T-helper 2 cell treated with Interferon-gamma antibody and Interleukin-4, amounts not matched to agents 100 ng/mL and 5 ng/mL, for 36 hours (primary cell): ENCODE data around the gene KDM4B. TPM values are rescaled to one million over a fixed set of nuclear protein-coding genes. Genes with fewer than 3 reads are reported as not detected.

Source experiments
- intact Hi-C: fragments of 100-400 bp; cut with micrococcal nuclease; formaldehyde crosslinking; loops from one replicate; pipeline ENCODE4 v1.15.1; 2023
- total RNA-seq: library from RNA; stranded (reverse); gene quantifications from 2 replicates; pipeline ENCODE4 v1.2.3, GENCODE V29; 2022

KDM4B gene
- total RNA-seq, 1 donor from 2014 or later: 35.0 TPM

DNA sequence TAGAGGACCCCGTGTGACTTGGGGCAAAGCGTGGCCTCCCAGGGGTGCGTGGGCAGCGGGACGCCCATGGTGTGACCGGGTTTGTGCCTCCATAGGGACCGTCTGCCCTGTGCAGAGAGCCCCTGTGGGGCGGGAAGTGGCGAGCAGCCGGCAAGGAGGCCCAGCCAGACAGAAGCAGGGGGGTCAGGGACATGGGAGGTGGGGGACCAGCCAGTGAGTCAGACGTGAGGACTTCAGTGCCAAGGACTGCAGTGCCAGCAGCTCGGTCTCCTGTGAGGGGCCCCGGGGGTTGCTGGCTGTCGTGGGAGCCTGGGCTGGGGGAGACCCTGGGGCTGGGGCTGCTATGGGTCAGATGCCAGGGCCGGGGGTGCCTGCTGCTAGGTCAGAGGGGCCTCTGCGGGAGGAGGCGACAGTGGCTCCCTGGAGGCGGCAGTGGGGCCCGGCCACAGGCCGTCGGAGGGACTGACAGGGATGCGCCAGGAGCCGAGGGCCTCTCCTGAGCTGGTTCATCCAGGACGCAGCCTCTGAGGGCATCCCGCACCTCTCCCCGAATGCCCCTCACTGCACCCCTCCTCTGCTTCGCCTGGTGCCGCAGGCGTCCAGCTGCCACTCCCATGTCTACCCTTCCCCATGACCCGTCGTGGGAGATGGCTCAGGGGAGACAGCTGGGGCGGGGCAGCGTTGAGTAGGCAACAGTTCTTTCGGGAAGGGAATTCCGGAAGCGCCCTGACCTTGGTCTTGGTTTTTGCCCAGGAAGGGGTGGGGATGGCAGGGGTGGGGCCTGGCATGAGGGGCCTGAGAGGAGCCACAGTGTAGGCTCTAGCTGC, 80.0 kb downstream of the KDM4B start:
- intact Hi-C loops: loop anchor here (5.0 kb wide), 1 partner anchor 103 kb away; no protein-coding TSS in a partner anchor

DNA sequence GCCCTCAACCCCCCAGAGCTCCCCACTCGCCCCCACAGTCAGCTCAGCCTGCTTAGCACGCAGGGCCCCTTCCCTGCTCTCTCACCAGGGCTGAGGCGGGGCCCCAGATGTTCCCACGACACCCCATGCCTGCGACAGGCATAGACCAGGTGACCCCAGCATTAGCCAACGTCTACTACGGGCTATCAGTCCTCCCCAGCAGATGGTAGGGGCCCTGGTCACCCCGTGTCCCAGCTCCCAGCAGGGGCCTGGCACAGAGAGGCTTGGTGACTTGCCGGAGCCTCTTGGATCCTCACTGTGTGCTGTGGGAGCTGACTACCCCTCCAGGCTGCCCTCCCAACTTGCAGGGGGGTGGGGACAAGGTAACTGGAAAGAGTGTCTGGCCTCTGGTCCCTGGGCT, 80.6 kb downstream of the KDM4B start:
- intact Hi-C loops: loop anchor here (5.0 kb wide), 1 partner anchor 103 kb away; no protein-coding TSS in a partner anchor

DNA sequence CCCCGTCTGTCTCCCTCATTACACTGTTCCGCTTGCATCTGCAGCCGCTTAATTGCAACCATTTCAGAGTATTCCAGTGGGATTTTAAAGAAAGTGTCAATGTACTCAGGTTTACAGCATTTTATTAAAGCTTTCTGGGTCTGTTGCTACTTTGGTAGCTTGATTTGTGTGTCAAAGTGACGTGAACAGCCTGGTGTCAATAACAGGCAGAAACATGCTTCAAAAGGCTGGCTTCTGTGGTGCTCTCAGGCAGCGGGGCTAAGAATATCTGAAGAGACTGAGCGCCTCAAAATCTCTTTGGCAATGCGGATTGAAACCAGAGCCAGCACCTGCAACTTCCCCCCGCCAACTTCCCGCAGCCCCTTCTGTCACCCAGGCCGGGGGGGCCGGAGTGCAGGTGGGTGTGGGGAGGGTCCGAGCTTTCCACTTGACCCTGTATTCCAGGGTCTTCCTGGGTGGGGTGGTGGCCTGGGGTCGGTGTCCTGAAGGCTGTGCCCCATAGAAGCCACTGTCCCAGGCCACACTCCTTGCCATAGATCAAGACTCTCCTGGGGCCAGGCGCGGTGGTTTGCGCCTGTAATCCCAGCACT, 81.2 kb downstream of the KDM4B start:
- intact Hi-C loops: no loop called here

DNA sequence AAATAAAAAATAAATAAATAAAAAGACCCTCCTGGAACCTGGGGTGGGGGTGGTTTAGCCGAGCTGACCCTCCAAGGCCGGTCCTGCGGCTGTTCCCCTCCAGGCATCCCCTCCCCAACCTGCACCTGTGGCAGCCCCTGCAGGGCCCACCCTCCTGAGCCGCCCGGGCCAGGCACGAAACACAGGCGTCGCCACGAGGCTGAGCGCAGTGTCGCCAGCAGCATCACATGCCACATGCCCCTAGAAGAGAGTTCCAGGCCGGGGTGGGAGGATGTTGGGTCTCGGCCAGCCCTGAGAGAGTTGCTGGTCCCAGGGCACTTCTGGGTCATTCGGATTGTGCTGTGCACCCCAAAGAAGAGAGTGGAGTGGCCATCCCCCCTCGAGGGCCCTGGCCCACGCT, 82.0 kb downstream of the KDM4B start:
- intact Hi-C loops: no loop called here

DNA sequence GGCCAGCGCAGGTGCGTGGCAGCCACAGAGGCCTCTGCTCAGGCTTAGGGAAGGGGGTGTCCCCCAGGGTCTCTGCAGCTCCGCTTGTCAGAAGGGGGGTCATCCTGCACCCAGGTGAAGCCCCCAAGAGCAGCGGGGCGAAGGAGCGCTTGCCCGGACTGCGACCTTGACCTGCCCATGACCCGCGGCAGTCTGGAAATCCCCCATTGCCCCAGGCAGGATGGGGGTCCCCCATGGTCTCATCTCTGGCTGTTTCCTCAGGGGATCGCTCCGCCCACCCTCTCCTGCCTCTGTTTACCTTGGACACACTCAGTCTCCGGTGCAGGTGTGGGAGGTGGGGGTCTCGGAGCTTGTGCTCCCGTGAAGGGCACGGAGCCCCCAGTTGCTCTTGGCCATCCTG, 82.7 kb downstream of the KDM4B start:
- intact Hi-C loops: no loop called here

DNA sequence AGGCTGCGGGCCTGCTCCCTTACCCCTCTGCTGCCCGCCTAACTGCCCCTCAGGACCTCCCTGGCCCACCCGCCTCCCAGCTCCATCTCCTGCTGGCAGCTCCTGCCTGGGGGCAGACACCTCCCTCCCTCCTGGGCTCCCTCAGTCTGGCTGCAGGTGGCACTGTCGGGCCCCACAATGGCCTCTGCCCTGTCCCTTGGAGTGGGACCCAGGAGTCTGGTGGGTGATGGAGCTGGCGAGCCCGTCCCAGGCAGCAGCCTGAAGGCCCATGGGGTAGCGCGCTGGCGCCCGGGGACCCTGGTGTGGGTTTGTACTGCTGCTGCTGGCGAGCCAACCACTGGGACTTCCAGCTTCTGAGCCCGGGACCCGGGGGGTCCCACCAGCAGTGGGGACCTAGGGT, 83.6 kb downstream of the KDM4B start:
- intact Hi-C loops: no loop called here

DNA sequence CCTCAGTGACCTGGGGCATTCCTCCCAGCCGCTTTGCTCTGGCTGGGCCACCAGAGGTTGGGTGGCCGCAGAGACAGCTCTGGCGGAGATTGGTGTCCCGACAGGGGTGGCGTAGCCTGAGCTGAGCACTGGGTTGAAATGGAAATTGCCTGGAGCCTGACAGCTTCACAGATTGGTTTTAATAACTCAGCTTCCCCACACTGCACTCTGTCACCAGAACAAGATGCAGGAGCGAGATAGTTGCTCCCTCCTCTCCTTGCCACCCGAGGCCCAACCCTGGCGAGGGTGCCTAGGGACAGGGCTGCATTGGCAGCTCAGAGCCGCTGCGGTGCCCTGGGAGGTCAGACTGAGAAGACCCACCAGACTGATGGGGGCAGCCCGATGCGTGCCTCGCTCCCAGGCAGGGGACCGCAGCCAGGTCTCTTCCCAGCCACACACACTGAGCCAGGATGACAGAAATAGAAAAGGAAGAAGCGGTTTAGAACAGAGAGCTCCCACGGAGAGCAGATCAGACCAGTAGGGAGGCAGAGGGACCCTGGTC, 84.1 kb downstream of the KDM4B start:
- intact Hi-C loops: no loop called here

DNA sequence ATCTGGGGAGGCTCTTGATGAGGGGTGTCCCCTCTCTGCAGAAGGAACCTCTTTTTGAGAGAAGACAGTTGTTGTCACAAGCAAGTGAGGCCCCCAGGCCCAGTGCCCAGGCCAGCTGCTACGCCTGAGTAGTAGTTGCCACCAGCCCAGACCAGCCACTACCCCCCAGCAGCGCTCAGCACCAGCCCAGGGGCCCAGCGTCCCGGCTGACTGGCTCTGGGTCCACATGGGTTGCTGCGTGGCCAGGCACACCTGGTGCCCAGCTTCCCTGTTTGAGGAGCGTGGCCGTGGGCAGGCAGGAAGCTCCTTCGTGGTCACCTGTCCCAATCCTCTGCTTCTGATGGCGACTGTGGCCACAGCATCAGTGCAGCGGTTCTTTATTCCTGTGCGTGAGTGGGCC, 84.7 kb downstream of the KDM4B start:
- intact Hi-C loops: no loop called here

DNA sequence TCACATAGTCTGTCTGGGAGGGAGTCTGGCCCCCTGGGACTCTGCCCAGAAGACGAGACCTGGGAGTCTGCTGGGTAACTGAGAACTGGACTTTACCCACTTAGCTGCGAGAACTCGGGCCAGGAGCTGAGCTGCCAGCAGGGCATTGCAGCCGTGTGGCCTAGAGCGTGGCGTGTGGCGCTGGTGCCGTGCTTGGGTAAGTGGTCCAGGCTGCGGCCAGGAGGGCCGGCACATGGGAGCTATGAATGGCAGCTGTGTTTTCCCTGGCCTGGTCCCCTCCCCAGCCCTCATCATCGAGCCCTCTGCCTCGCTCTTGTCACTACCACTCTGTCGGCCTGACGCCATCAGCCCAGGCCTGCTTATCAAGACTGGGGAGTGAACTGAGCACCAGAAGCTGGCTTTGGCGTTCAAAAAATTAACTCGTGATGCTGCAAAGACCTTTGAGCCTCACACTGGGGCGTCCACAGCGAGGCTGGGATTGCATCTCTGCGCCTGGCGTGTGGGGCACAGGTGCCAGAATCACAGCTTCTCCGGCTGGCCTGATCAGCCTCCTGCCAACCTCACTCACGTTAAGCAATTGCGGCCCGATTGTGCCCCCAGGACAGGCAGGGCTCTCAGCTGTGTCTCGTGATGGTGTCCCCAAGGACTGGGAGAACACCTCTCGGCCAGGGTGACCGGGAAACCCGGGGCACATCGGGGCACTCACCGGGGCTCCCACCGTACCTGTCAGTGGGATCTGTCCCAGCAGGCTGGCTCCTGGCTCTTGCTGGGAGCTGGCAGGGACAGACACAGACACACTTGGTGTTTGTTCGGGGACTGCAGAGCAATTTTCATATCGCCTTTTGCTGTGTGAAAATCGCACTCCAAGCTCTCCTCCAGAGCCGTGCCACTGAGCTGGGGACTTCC, 85.9 kb downstream of the KDM4B start:
- intact Hi-C loops: no loop called here

DNA sequence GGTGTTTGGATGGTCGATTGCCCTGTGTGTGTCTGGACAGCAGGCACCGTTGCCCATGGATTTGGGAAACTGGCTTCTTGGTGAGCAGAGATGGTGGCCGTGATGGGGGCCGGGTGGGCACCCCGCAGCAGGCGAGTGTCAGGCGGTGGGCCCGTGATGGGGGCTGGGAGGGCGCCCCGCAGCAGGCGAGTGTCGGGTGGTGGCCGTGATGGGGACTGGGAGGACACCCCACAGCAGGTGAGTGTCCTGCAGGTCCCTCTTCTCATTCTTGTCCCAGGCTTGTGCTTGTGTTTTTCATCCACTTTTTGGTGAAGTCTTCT, 86.5 kb downstream of the KDM4B start:
- intact Hi-C loops: no loop called here

DNA sequence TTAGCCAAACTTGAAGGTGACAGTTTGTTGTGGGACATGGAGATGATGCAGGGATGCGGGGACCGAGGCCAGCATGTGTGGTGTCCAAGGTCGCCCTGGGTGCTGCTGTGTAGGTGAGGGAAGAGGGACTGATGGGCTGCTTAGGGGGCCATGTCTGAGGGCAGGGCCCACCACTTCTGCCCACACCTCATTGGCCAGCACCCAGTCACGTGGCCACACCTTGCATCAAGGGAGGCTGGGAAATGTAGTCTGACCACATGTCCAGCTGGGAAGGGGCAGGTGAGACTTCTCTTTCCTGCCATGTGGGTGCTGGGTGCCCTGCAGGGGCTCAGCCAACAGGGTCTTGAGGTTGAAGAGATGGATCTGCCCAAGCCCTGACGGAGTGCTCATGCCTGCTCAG, 88.9 kb downstream of the KDM4B start:
- intact Hi-C loops: no loop called here

DNA sequence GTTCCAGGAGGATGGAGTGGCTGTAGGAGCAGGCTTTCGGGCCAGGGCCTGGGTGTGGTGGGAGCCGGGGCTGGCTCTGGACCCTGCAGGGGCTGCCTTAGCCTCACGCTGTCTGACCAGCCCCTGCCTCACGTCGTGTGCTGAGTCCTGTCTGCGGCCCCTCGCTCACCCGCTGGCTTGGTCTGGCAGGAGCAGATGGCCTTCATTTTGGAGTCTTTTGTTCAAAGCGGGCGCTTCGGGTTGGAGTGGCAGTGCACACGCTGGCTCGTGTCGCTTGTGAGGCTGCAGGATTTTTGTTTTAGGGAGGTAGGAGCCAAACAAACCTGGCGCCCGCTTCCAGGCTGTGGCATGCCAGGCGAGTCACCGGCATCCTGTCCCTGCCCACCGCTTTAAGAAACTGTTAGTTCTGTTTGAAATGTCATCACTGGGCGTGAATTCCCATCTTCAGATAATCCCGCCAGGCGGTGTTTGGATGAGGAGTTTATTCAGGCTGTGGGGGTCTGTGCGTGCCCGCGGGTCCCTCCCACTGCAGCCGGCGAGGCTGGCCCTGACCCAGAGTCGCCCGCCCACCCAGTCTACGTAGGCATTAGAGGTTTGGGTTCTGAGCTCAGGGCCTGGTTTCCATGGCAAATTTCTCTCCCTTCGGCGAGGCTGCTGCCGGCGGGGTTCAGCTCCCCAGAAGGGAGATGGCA, 89.8 kb downstream of the KDM4B start:
- intact Hi-C loops: no loop called here

DNA sequence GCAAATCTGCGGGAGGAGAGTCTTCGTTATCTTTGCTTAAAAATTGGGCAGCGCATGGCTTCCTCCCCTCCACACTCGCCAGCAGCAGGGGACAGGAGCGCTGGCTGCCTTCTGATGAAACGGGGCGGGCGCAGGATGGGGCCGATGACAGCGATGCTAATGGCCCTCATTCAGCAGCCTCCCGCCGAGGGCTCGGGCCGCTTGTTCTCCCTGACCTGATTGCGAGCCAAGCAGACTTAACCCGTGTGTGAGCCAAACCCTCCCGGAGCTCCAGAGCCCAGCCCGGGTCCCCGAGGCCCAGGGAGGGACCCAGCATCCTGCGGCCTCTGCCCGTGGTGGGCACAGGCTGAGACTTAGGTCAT, 90.3 kb downstream of the KDM4B start:
- intact Hi-C loops: no loop called here

DNA sequence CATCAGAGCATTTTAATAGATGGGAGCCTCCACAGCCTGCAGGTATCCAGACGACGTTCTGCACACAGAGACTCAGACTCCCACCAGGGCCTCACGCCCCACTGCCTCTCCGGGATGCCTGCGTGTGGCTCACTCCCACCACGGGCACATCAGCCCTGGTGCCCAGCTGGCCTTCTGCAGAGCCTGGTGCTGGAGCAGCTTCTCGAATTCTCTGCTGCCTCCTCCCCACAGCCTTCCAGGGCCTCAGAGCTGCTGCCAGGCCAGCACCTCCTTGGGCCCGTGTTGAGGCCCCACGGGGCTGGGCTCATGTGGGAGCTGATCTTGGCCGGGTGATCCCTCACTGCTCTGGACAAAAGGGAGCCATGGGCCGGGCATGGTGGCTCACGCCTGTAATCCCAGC, 90.9 kb downstream of the KDM4B start:
- intact Hi-C loops: no loop called here

DNA sequence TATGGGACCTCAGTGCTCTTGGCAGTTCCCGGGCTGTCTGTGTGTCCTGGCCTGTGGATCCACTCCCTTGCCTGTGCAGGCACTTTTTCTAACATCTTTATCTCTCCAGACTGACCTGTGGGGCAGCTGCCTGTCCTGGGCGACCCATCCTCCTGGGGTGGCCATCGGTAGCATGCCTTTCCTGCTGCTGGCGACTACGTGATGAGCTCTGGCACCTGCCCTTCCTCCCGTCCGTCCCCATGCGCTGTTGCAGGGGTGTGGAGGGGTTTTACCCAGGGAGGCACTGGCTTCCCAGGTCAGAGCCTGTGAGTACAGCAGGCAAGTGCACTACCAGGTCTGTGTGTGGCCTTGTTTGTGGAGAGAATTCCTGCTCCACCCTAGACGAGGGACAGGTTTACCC, 93.3 kb downstream of the KDM4B start:
- intact Hi-C loops: no loop called here

DNA sequence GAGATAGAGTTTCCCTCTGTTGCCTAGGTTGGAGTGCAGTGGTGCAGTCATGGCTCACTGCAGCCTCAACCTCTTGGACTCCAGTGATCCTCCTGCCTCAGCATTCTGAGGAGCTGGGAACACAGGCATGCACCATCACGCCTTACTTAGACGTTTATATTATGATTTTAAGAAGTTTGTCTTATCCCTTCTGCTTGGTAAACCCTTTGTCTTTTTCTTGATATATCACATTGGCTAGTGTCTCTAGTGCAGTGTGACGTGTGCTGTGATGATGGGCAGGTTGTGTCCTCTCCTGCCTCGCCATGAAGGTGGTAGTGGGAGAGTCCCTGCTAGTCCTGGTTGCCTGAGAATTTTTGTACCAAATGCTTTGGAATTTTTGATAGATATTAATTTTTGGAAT, 93.9 kb downstream of the KDM4B start:
- intact Hi-C loops: no loop called here

DNA sequence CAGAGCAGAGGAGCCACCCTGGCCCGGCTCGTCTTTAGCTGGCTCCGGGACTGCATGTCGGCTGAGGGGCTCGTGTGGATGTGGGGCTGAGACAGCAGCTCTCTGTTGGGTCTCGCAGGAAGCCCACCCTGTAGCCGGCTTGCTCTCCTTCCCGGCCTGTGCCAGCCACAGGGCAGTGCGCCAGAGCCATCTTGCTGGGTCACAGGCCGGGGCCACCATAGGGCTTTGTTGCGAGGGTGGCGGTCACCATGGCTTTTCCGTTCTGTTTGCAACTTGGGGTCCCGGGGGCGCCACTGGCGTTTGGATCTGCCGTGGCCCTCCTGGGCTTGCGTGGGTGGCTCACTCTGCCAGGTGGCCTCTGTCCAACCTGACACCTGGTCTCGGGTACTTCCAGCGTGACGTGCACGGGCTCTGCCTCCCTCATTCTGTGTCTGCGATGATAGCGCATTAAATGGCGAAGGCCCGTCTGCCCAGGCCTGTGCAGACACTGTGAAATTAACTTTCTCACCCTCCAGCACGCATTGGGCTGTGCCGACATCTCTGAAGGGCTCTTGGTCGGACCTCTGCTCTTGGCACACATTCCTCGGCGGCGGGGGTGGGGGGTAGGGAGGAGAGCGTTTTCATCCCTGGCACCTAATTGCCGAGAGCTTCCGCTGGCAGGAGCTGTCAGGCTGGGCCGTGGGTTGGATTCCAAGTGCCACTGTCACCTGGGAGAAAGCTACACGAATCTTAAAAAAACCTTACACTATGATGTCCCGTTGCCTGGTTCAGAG, 95.1 kb downstream of the KDM4B start:
- intact Hi-C loops: no loop called here

DNA sequence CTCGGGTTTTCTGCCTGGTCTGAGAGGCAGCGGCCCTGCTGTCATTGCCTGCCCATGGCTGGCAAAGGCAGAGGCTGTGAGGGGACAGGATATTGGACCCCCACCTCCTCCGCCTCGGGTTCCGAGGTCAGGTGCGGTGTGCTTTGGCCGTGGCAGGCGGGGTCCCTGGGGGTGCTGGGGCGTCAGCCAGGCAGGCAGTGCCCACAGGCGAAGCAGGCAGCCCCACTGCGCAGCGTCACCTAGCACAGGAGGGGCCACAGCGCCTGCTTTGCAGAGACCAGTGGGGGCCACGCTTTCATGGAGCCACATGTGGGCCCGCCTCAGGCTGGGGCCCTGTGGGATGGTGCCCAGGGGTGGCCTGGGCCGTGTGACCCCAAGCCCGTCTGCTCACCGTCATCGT, 96.0 kb downstream of the KDM4B start:
- intact Hi-C loops: no loop called here

DNA sequence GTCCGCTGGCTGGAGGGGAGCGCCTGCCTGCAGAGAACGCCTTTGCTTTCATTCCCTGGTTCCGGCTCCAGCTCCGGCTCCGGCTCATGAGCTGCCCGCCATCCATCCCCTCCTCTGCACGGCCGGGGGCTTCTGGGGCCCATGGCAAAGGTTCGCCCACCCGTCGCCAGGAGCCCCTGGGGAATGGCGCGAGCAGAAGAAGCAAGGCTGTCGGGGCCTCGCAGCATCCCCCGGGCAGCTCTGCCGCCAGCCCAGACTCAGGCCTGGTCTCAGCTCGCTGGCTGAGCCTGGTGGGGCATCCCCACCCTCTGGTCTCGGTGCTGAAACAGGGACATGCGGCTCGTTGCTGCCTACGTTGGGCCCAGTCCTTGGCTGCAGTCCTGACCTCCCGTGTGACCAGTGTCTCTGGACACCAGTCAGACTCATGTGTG, 96.8 kb downstream of the KDM4B start:
- intact Hi-C loops: no loop called here

DNA sequence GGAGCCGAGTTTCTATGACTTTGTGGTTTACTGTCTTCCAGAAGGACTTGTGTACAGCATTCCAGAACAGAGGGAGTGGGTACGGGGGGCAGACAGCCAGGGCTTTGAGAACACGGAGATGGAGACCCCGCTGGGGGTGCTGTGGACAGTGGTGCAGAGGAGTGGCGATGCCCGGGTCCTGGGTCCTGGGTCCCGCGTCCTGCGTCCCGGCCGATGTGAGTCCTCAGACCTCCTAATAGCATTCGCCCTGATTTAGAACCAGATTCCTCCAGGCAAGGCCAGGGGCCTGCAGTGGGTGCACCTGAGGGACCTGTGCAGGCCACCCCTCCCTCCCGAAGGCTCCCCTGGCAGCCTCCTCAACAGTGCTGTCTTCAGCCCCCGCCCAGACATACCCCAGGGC, 97.9 kb downstream of the KDM4B start:
- intact Hi-C loops: no loop called here

DNA sequence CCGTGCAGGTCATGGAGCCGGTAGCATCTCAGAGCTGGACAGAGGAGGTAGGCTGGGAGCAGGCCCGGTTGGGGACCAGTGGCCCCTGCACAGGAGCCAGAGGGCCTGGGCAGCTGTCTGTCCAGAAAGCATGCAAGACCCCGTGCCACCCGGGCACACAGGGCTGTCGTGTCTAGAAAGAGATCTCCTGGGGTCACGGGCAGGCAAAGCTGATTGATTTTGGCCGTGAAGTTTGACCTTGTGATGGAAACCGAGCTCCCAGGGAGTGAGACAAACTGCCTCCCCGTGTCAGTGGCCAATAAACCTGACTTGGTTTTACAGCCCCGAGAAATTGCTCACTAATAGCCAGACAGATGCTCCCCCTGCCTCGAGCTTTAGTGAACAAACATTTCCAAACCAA, 98.8 kb downstream of the KDM4B start:
- intact Hi-C loops: no loop called here
